ENCODE results near the gene CACNA2D1. TPM values are rescaled to one million over a fixed set of nuclear protein-coding genes. Genes with fewer than 3 reads are reported as not detected.

CACNA2D1 gene
- total RNA-seq, 4 donors from 2014 or later, result 34.4 to 128 (median 67.9) TPM

GRCh38 chr7:82404094-82404493, 39.5 kb downstream of the CACNA2D1 start:
- DNase-seq, result no peak
- H3K27ac ChIP-seq, result no peak overlapping the region
- TF ChIP-seq POLR2A (IDR thresholded peaks at IDR 0.05), result no peak
- TF ChIP-seq, protein P1, sequence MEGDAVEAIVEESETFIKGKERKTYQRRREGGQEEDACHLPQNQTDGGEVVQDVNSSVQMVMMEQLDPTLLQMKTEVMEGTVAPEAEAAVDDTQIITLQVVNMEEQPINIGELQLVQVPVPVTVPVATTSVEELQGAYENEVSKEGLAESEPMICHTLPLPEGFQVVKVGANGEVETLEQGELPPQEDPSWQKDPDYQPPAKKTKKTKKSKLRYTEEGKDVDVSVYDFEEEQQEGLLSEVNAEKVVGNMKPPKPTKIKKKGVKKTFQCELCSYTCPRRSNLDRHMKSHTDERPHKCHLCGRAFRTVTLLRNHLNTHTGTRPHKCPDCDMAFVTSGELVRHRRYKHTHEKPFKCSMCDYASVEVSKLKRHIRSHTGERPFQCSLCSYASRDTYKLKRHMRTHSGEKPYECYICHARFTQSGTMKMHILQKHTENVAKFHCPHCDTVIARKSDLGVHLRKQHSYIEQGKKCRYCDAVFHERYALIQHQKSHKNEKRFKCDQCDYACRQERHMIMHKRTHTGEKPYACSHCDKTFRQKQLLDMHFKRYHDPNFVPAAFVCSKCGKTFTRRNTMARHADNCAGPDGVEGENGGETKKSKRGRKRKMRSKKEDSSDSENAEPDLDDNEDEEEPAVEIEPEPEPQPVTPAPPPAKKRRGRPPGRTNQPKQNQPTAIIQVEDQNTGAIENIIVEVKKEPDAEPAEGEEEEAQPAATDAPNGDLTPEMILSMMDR (IDR thresholded peaks at IDR 0.05), result no peak
- H3K27me3 ChIP-seq, result no peaks in the 10 kb centered on the region
- no peak overlapping the region for H3K4me3 ChIP-seq (replicated peaks in 1 of 3)
- intact Hi-C loops (cut with DNase I), result no loop called here
- 89 to 91% methylated on average over 5 of the region's 5 CpGs for WGBS, 2 donors
- no peaks in the 10 kb centered on the region for H3K4me1 ChIP-seq
- H3K9me3 ChIP-seq, result no peaks in the 10 kb centered on the region
- no peaks in the 10 kb centered on the region for H3K36me3 ChIP-seq

DNA sequence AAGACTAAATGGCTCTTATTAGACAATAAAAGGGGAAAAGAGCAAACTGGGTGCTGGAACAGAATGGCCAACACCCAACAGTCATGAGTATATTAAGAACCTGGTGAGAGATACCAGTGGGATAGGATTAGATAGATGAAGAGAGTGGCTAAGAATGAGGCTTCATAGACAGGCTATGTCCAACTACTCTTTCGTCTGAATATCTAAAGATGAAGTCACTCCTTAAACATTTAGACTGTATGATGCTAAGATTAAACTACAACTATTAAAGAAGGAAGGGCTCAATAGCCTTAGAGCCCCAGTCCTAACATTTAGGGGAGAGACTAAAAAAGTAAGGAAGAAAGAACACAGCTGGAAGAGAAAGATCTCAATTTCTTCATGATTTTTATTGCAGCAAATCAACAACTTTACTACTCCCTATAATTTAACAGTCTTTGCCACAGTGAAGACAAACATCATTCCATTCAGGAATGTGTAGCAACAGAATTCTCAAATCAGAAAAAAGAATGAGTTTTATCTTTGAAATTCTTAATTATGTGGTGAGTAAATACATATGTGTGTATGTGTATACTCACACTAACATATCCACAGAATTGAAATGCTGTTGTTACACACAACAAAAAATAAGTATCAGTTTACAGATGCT, 45.6 kb downstream of the CACNA2D1 start:
- DNase-seq, result no peak
- Histone ChIP-seq H3K36me3 (no peaks in the 10 kb centered on the region), H3K4me1 (no peaks in the 10 kb centered on the region), H3K4me3 (replicated peaks in 1 of 3) (no peak overlapping the region), H3K9me3 (no peaks in the 10 kb centered on the region), H3K27me3 (no peaks in the 10 kb centered on the region), H3K27ac (no peak overlapping the region)
- WGBS, 2 donors, result 85 to 93% methylated on average over 1 of the region's 1 CpG
- no peak for TF ChIP-seq POLR2A (IDR thresholded peaks at IDR 0.05)
- TF ChIP-seq, protein P1 (IDR thresholded peaks at IDR 0.05), result no peak
- intact Hi-C loops (cut with DNase I), result no loop called here

GRCh38 chr7:82396343-82396742, 47.2 kb downstream of the CACNA2D1 start:
- 92 to 94% methylated on average over 1 of the region's 1 CpG for WGBS, 2 donors
- Histone ChIP-seq H3K4me1 (no peaks in the 10 kb centered on the region), H3K27ac (no peak overlapping the region), H3K4me3 (replicated peaks in 1 of 3) (no peak overlapping the region), H3K36me3 (no peaks in the 10 kb centered on the region), H3K9me3 (no peaks in the 10 kb centered on the region), H3K27me3 (no peaks in the 10 kb centered on the region)
- TF ChIP-seq POLR2A (IDR thresholded peaks at IDR 0.05), result no peak
- TF ChIP-seq, protein P1 (IDR thresholded peaks at IDR 0.05), result no peak
- intact Hi-C loops (cut with DNase I), result no loop called here
- DNase-seq, result no peak

- intact Hi-C loops (cut with DNase I), result no loop called here
- H3K9me3 ChIP-seq, result no peaks in the 10 kb centered on the region
- H3K36me3 ChIP-seq, result no peaks in the 10 kb centered on the region
- TF ChIP-seq POLR2A (IDR thresholded peaks at IDR 0.05), result no peak
- TF ChIP-seq, protein P1 (IDR thresholded peaks at IDR 0.05), result no peak
- no peak overlapping the region for H3K4me3 ChIP-seq (replicated peaks in 1 of 3)
- no peaks in the 10 kb centered on the region for H3K4me1 ChIP-seq
- no peak overlapping the region for H3K27ac ChIP-seq
- DNase-seq, result no peak
- 97% methylated on average over 4 of the region's 4 CpGs for WGBS, 2 donors
- H3K27me3 ChIP-seq, result no peaks in the 10 kb centered on the region
Measured at GRCh38 chr7:82395147-82395546, 48.4 kb downstream of the CACNA2D1 start.

GRCh38 chr7:82393840-82394220, 49.7 kb downstream of the CACNA2D1 start:
- H3K36me3 ChIP-seq, result no peaks in the 10 kb centered on the region
- H3K9me3 ChIP-seq, result no peaks in the 10 kb centered on the region
- no peak overlapping the region for H3K27ac ChIP-seq
- H3K27me3 ChIP-seq, result no peaks in the 10 kb centered on the region
- intact Hi-C loops (cut with DNase I), result no loop called here
- no peak for DNase-seq
- H3K4me1 ChIP-seq, result no peaks in the 10 kb centered on the region
- 91 to 95% methylated on average over 2 of the region's 2 CpGs for WGBS, 2 donors
- H3K4me3 ChIP-seq (replicated peaks in 1 of 3), result no peak overlapping the region
- TF ChIP-seq, protein P1 (IDR thresholded peaks at IDR 0.05), result no peak
- no peak for TF ChIP-seq POLR2A (IDR thresholded peaks at IDR 0.05)
